ENCODE results near the gene TRAK1.

The TRAK1 gene

GRCh38 chr3:42161050-42161935 is 70.1 kb downstream of the TRAK1 start:
- no peaks in the 10 kb centered on the region for H3K27me3 ChIP-seq (ENCODE audit: control insufficient read depth in 1 of 2, insufficient read depth in 1 of 2, low read length in 2 of 2)
- H3K79me1 ChIP-seq (replicated peaks; ENCODE audit: low read length, poor library complexity, severe bottlenecking), result peaks cover 31% of the 10 kb centered on the region
- no peak overlapping the region for H3K27ac ChIP-seq (ENCODE audit: low read length, poor library complexity, severe bottlenecking)

GRCh38 chr3:42162462-42162861 is 71.3 kb downstream of the TRAK1 start:
- Histone ChIP-seq H3K4ac (ENCODE audit: low read depth in 1 of 2, low read length in 2 of 2) (no peak overlapping the region), H3K4me2 (ENCODE audit: low read length, poor library complexity, severe bottlenecking) (no peak overlapping the region), H2BK15ac (ENCODE audit: low read depth, poor library complexity, severe bottlenecking) (no peak overlapping the region), H3K9ac (ENCODE audit: low read length) (no peak overlapping the region), H3K27ac (ENCODE audit: low read length, poor library complexity, severe bottlenecking) (no peak overlapping the region), H3K4me3 (ENCODE audit: insufficient read depth in 1 of 2, low read depth in 1 of 2, low read length in 2 of 2) (no peak overlapping the region), H3K9me3 (ENCODE audit: control insufficient read depth, low read length) (no peaks in the 10 kb centered on the region), H4K91ac (ENCODE audit: low read length) (no peak overlapping the region), H3K36me3 (ENCODE audit: control insufficient read depth in 1 of 2, insufficient read depth in 2 of 2, low read depth in 1 of 2, low read length in 2 of 2) (no peaks in the 10 kb centered on the region), H2BK120ac (ENCODE audit: low read depth, low read length) (no peak overlapping the region), H4K8ac (ENCODE audit: low read length) (no peak overlapping the region), H2AFZ (ENCODE audit: low read depth, low read length) (no peak overlapping the region), H2AK5ac (ENCODE audit: low read length, severe bottlenecking) (no peak overlapping the region), H3K18ac (ENCODE audit: low read depth in 1 of 2, low read length in 2 of 2) (no peak overlapping the region), H2BK5ac (ENCODE audit: low read depth, low read length, poor library complexity, severe bottlenecking) (no peak overlapping the region), H3K27me3 (ENCODE audit: control insufficient read depth in 1 of 2, insufficient read depth in 1 of 2, low read length in 2 of 2) (no peaks in the 10 kb centered on the region), H3K79me1 (replicated peaks; ENCODE audit: low read length, poor library complexity, severe bottlenecking) (peaks cover 38% of the 10 kb centered on the region), H3K4me1 (ENCODE audit: control insufficient read depth, insufficient read depth, low read depth, low read length) (peaks cover 14% of the 10 kb centered on the region), H2BK12ac (ENCODE audit: low read length in 2 of 2) (peak overlapping the region in 1 of 2 experiments; percentile 7), H3K14ac (ENCODE audit: low read length in 2 of 2) (no peak overlapping the region), H3K23ac (ENCODE audit: low read length in 2 of 2) (no peak overlapping the region)
- no peak for DNase-seq
- WGBS, result 86% methylated on average over 5 of the region's 5 CpGs

More at GRCh38 chr3:42161050-42161935, 70.1 kb downstream of the TRAK1 start:
- Histone ChIP-seq H2BK12ac (ENCODE audit: low read length in 2 of 2) (no peak overlapping the region), H4K91ac (ENCODE audit: low read length) (no peak overlapping the region), H3K9me3 (ENCODE audit: control insufficient read depth, low read length) (no peaks in the 10 kb centered on the region), H3K9ac (ENCODE audit: low read length) (peak overlapping the region; percentile 41), H2AFZ (ENCODE audit: low read depth, low read length) (no peak overlapping the region), H2BK120ac (ENCODE audit: low read depth, low read length) (no peak overlapping the region), H3K4me1 (ENCODE audit: control insufficient read depth, insufficient read depth, low read depth, low read length) (peaks cover 14% of the 10 kb centered on the region), H2BK15ac (ENCODE audit: low read depth, poor library complexity, severe bottlenecking) (no peak overlapping the region), H3K4me2 (ENCODE audit: low read length, poor library complexity, severe bottlenecking) (peak overlapping the region; percentile 53), H2AK5ac (ENCODE audit: low read length, severe bottlenecking) (no peak overlapping the region), H3K14ac (ENCODE audit: low read length in 2 of 2) (no peak overlapping the region), H3K4ac (ENCODE audit: low read depth in 1 of 2, low read length in 2 of 2) (no peak overlapping the region), H3K23ac (ENCODE audit: low read length in 2 of 2) (no peak overlapping the region), H3K18ac (ENCODE audit: low read depth in 1 of 2, low read length in 2 of 2) (no peak overlapping the region), H4K8ac (ENCODE audit: low read length) (no peak overlapping the region), H2BK5ac (ENCODE audit: low read depth, low read length, poor library complexity, severe bottlenecking) (no peak overlapping the region), H3K36me3 (ENCODE audit: control insufficient read depth in 1 of 2, insufficient read depth in 2 of 2, low read depth in 1 of 2, low read length in 2 of 2) (no peaks in the 10 kb centered on the region), H3K4me3 (ENCODE audit: insufficient read depth in 1 of 2, low read depth in 1 of 2, low read length in 2 of 2) (no peak overlapping the region)
- 86% methylated on average over 6 of the region's 6 CpGs for WGBS
- DNase-seq, result peak; percentile 37

DNA sequence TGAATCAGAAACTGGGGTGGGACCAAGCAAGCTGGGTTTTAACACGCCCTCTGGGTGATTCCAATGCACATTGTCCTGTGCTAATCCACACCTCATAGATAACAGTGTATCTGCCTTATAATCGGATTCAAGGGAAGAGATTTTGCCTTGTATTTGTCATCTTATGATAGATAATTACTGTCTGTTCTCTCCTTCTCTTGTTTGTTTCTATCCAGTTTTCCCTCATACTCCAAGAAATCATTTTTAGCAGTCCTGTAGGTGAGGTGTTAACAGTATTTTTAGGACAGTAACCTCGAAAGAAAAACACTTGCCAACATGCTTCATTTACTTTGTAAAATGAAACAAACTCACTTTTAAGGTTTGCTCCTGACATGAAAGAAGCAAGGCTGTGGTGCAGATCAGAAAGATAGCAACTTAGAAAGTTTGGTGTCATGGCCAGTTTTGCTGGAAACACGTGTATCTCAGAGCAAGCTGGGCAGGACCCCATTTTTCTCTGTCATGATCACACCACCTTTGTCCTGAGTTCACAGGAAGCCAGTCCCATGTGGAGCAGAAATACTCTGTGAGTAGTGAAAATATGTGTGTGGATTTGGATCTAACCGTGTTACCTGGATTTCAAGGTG is 72.6 kb downstream of the TRAK1 start:
- H3K36me3 ChIP-seq (ENCODE audit: control insufficient read depth in 1 of 2, insufficient read depth in 2 of 2, low read depth in 1 of 2, low read length in 2 of 2), result no peaks in the 10 kb centered on the region
- peaks cover 14% of the 10 kb centered on the region for H3K4me1 ChIP-seq (ENCODE audit: control insufficient read depth, insufficient read depth, low read depth, low read length)
- no peak overlapping the region for H3K4ac ChIP-seq (ENCODE audit: low read depth in 1 of 2, low read length in 2 of 2)
- H3K27ac ChIP-seq (ENCODE audit: low read length, poor library complexity, severe bottlenecking), result no peak overlapping the region
- H3K23ac ChIP-seq (ENCODE audit: low read length in 2 of 2), result no peak overlapping the region
- no peak overlapping the region for H2AK5ac ChIP-seq (ENCODE audit: low read length, severe bottlenecking)
- WGBS, result 96% methylated on average over 3 of the region's 5 CpGs
- H2BK12ac ChIP-seq (ENCODE audit: low read length in 2 of 2), result no peak overlapping the region
- no peak for DNase-seq
- H4K8ac ChIP-seq (ENCODE audit: low read length), result no peak overlapping the region
- no peak overlapping the region for H3K9ac ChIP-seq (ENCODE audit: low read length)
- no peaks in the 10 kb centered on the region for H3K9me3 ChIP-seq (ENCODE audit: control insufficient read depth, low read length)
- H2AFZ ChIP-seq (ENCODE audit: low read depth, low read length), result no peak overlapping the region
- no peak overlapping the region for H3K18ac ChIP-seq (ENCODE audit: low read depth in 1 of 2, low read length in 2 of 2)
- H4K91ac ChIP-seq (ENCODE audit: low read length), result no peak overlapping the region
- H3K14ac ChIP-seq (ENCODE audit: low read length in 2 of 2), result no peak overlapping the region
- H2BK120ac ChIP-seq (ENCODE audit: low read depth, low read length), result no peak overlapping the region
- no peak overlapping the region for H2BK5ac ChIP-seq (ENCODE audit: low read depth, low read length, poor library complexity, severe bottlenecking)
- H3K4me3 ChIP-seq (ENCODE audit: insufficient read depth in 1 of 2, low read depth in 1 of 2, low read length in 2 of 2), result no peak overlapping the region
- no peak overlapping the region for H3K4me2 ChIP-seq (ENCODE audit: low read length, poor library complexity, severe bottlenecking)
- no peak overlapping the region for H2BK15ac ChIP-seq (ENCODE audit: low read depth, poor library complexity, severe bottlenecking)
- no peaks in the 10 kb centered on the region for H3K27me3 ChIP-seq (ENCODE audit: control insufficient read depth in 1 of 2, insufficient read depth in 1 of 2, low read length in 2 of 2)
- H3K79me1 ChIP-seq (replicated peaks; ENCODE audit: low read length, poor library complexity, severe bottlenecking), result peaks cover 43% of the 10 kb centered on the region

DNA sequence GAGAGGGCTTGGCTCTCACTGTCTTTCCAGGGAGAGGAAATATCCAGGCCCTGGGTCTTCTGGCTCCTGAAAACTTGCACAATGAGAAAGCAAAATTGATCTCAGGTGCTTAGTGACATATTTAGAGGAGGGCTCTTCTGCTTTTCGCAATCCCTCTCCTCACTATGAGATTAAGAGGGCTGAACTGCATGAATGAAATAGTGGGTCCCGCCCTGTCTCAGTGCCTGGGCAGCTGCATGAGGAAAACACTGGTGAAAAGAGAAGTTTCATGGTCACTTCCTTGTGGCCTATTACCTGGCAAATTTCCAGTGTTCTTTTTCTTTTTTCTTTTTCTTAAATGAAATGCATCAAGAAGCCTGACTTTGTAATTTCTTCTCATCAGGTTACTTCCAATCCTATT is 73.5 kb downstream of the TRAK1 start:
- H3K4ac ChIP-seq (ENCODE audit: low read depth in 1 of 2, low read length in 2 of 2), result no peak overlapping the region
- 100% methylated on average over 2 of the region's 2 CpGs for WGBS
- H3K4me3 ChIP-seq (ENCODE audit: insufficient read depth in 1 of 2, low read depth in 1 of 2, low read length in 2 of 2), result no peak overlapping the region
- no peak overlapping the region for H3K9ac ChIP-seq (ENCODE audit: low read length)
- no peak overlapping the region for H3K23ac ChIP-seq (ENCODE audit: low read length in 2 of 2)
- no peaks in the 10 kb centered on the region for H3K27me3 ChIP-seq (ENCODE audit: control insufficient read depth in 1 of 2, insufficient read depth in 1 of 2, low read length in 2 of 2)
- no peak overlapping the region for H3K4me2 ChIP-seq (ENCODE audit: low read length, poor library complexity, severe bottlenecking)
- no peak for DNase-seq
- H3K79me1 ChIP-seq (replicated peaks; ENCODE audit: low read length, poor library complexity, severe bottlenecking), result peaks cover 40% of the 10 kb centered on the region
- H3K4me1 ChIP-seq (ENCODE audit: control insufficient read depth, insufficient read depth, low read depth, low read length), result peaks cover 13% of the 10 kb centered on the region
- H2BK120ac ChIP-seq (ENCODE audit: low read depth, low read length), result no peak overlapping the region
- no peaks in the 10 kb centered on the region for H3K36me3 ChIP-seq (ENCODE audit: control insufficient read depth in 1 of 2, insufficient read depth in 2 of 2, low read depth in 1 of 2, low read length in 2 of 2)
- no peak overlapping the region for H2BK12ac ChIP-seq (ENCODE audit: low read length in 2 of 2)
- no peak overlapping the region for H3K27ac ChIP-seq (ENCODE audit: low read length, poor library complexity, severe bottlenecking)
- H3K14ac ChIP-seq (ENCODE audit: low read length in 2 of 2), result no peak overlapping the region
- no peak overlapping the region for H2AK5ac ChIP-seq (ENCODE audit: low read length, severe bottlenecking)
- no peak overlapping the region for H4K8ac ChIP-seq (ENCODE audit: low read length)
- no peak overlapping the region for H2BK5ac ChIP-seq (ENCODE audit: low read depth, low read length, poor library complexity, severe bottlenecking)
- H2BK15ac ChIP-seq (ENCODE audit: low read depth, poor library complexity, severe bottlenecking), result no peak overlapping the region
- H3K9me3 ChIP-seq (ENCODE audit: control insufficient read depth, low read length), result no peaks in the 10 kb centered on the region
- H3K18ac ChIP-seq (ENCODE audit: low read depth in 1 of 2, low read length in 2 of 2), result no peak overlapping the region
- H2AFZ ChIP-seq (ENCODE audit: low read depth, low read length), result no peak overlapping the region
- H4K91ac ChIP-seq (ENCODE audit: low read length), result no peak overlapping the region
